ENCODE data around the gene IGSF5. TPM values are rescaled to one million over a fixed set of nuclear protein-coding genes. Genes with fewer than 3 reads are reported as not detected.

Gene IGSF5
- total RNA-seq, 1 experiment from 2014 or later, result not detected

- no TSS peak for BruUV-seq (replicated peaks)
- ChIA-PET CTCF (interaction anchor here (0.7 kb wide), 1 partner anchor 204 kb away, joined by 3 read pairs; no protein-coding TSS in a partner anchor), POLR2A (no interaction called here)
- H3K9me3 Mint-ChIP-seq (ENCODE audit: unreplicated experiment), result no peaks in the 10 kb centered on the region
- no peak for TF ChIP-seq CTCF (IDR thresholded peaks at IDR 0.05; ENCODE audit: unreplicated experiment)
- H3K4me3 Mint-ChIP-seq (ENCODE audit: unreplicated experiment), result no peak overlapping the region
- H3K4me1 Mint-ChIP-seq (ENCODE audit: insufficient read depth, unreplicated experiment), result no peaks in the 10 kb centered on the region
- intact Hi-C loops (cut with micrococcal nuclease), result no loop called here
- H3K36me3 Mint-ChIP-seq (ENCODE audit: insufficient read depth, unreplicated experiment), result no peaks in the 10 kb centered on the region
- no peak overlapping the region for H3K27ac Mint-ChIP-seq (ENCODE audit: low read depth, unreplicated experiment)
- no peak for DNase-seq (ENCODE audit: unreplicated experiment)
- H3K27me3 Mint-ChIP-seq (ENCODE audit: insufficient read depth, unreplicated experiment), result peaks cover 22% of the 10 kb centered on the region
These were observed 5.7 kb downstream of the IGSF5 start for GRCh38 chr21:39750670-39751069.

- no TSS peak for BruUV-seq (replicated peaks)
- POLR2A ChIA-PET, result no interaction called here
- no peak overlapping the region for H3K4me3 Mint-ChIP-seq (ENCODE audit: unreplicated experiment)
- H3K9me3 Mint-ChIP-seq (ENCODE audit: unreplicated experiment), result no peaks in the 10 kb centered on the region
- H3K27ac Mint-ChIP-seq (ENCODE audit: low read depth, unreplicated experiment), result no peak overlapping the region
- CTCF ChIA-PET, result no interaction called here
- no peak for TF ChIP-seq CTCF (IDR thresholded peaks at IDR 0.05; ENCODE audit: unreplicated experiment)
- H3K36me3 Mint-ChIP-seq (ENCODE audit: insufficient read depth, unreplicated experiment), result no peaks in the 10 kb centered on the region
- H3K4me1 Mint-ChIP-seq (ENCODE audit: insufficient read depth, unreplicated experiment), result no peaks in the 10 kb centered on the region
- intact Hi-C loops (cut with micrococcal nuclease), result no loop called here
- DNase-seq (ENCODE audit: unreplicated experiment), result no peak
- H3K27me3 Mint-ChIP-seq (ENCODE audit: insufficient read depth, unreplicated experiment), result peaks cover 22% of the 10 kb centered on the region
These were observed 9.8 kb downstream of the IGSF5 start for GRCh38 chr21:39754811-39755210.

GRCh38 chr21:39756285-39756684 is 11.3 kb downstream of the IGSF5 start:
- no peak for DNase-seq (ENCODE audit: unreplicated experiment)
- Mint-ChIP-seq H3K4me3 (ENCODE audit: unreplicated experiment) (no peak overlapping the region), H3K4me1 (ENCODE audit: insufficient read depth, unreplicated experiment) (no peaks in the 10 kb centered on the region), H3K9me3 (ENCODE audit: unreplicated experiment) (no peaks in the 10 kb centered on the region), H3K36me3 (ENCODE audit: insufficient read depth, unreplicated experiment) (no peaks in the 10 kb centered on the region), H3K27ac (ENCODE audit: low read depth, unreplicated experiment) (no peak overlapping the region), H3K27me3 (ENCODE audit: insufficient read depth, unreplicated experiment) (peaks cover 22% of the 10 kb centered on the region)
- TF ChIP-seq CTCF (IDR thresholded peaks at IDR 0.05; ENCODE audit: unreplicated experiment), result no peak
- ChIA-PET CTCF (no interaction called here), POLR2A (no interaction called here)
- intact Hi-C loops (cut with micrococcal nuclease), result no loop called here
- no TSS peak for BruUV-seq (replicated peaks)

GRCh38 chr21:39763272-39763970 is 18.4 kb downstream of the IGSF5 start:
- no TSS peak for BruUV-seq (replicated peaks)
- POLR2A ChIA-PET, result no interaction called here

More at GRCh38 chr21:39763272-39763970, 18.4 kb downstream of the IGSF5 start:
- H3K4me3 Mint-ChIP-seq (ENCODE audit: unreplicated experiment), result no peak overlapping the region
- H3K4me1 Mint-ChIP-seq (ENCODE audit: insufficient read depth, unreplicated experiment), result no peaks in the 10 kb centered on the region
- TF ChIP-seq CTCF (IDR thresholded peaks at IDR 0.05; ENCODE audit: unreplicated experiment), result no peak
- H3K36me3 Mint-ChIP-seq (ENCODE audit: insufficient read depth, unreplicated experiment), result no peaks in the 10 kb centered on the region
- no peak overlapping the region for H3K27ac Mint-ChIP-seq (ENCODE audit: low read depth, unreplicated experiment)
- H3K9me3 Mint-ChIP-seq (ENCODE audit: unreplicated experiment), result peaks cover 8% of the 10 kb centered on the region
- CTCF ChIA-PET, result interaction anchor here (0.9 kb wide), 1 partner anchor 10 kb away, joined by 3 read pairs; no protein-coding TSS in a partner anchor
- intact Hi-C loops (cut with micrococcal nuclease), result no loop called here
- DNase-seq (ENCODE audit: unreplicated experiment), result no peak
- peaks cover 10% of the 10 kb centered on the region for H3K27me3 Mint-ChIP-seq (ENCODE audit: insufficient read depth, unreplicated experiment)

Data from MCF 10A (cell line).